ENCODE data around the gene SP110. TPM values are rescaled to one million over a fixed set of nuclear protein-coding genes. Genes with fewer than 3 reads are reported as not detected.

SP110 gene
- total and polyA plus RNA-seq, 2 donors (not counting 3 experiments of a cell fraction or from before 2014, with no cell fraction given) = 10.2 to 10.7 TPM

GRCh38 chr2:230134496-230135129 lies 85.2 kb downstream of the SP110 start:
- FAIRE-seq (no peak), DNase-seq (ENCODE audit: low read depth, low spot score) (peak; percentile 71)
- Histone ChIP-seq H3K4me3 (replicated peaks in 1 of 3; ENCODE audit: insufficient read depth in 1 of 3, low read depth in 1 of 3, low read length in 3 of 3) (no peak overlapping the region), H3K4me1 (ENCODE audit: control insufficient read depth, extremely low read depth, insufficient read depth, low read length) (peaks cover 13% of the 10 kb centered on the region), H3K27ac (ENCODE audit: insufficient read depth, low read depth, low read length) (no peak overlapping the region), H3K9ac (replicated peaks; ENCODE audit: extremely low read depth, insufficient read depth, low read length) (no peak overlapping the region), H3K9me1 (replicated peaks; ENCODE audit: control insufficient read depth, extremely low read depth, insufficient read depth, low read length) (no peaks in the 10 kb centered on the region), H3K27me3 (ENCODE audit: control insufficient read depth in 2 of 2, insufficient read depth in 2 of 2, low read length in 2 of 2) (no peaks in the 10 kb centered on the region), H3K9me3 (replicated peaks; ENCODE audit: control insufficient read depth, insufficient read depth, low read length) (no peaks in the 10 kb centered on the region), H2AFZ (ENCODE audit: low read depth, low read length) (no peak overlapping the region), H4K20me1 (replicated peaks; ENCODE audit: control insufficient read depth, extremely low read depth, insufficient read depth, low read length) (no peaks in the 10 kb centered on the region), H3K4me2 (ENCODE audit: insufficient read depth, low read length) (no peak overlapping the region), H3K79me2 (ENCODE audit: control insufficient read depth, insufficient read depth, low read length) (no peaks in the 10 kb centered on the region), H3K36me3 (ENCODE audit: control insufficient read depth in 2 of 2, extremely low read depth in 1 of 2, insufficient read depth in 2 of 2, low read length in 2 of 2) (no peaks in the 10 kb centered on the region)
- intact Hi-C loops (cut with micrococcal nuclease) = no loop called here
- BruUV-seq (replicated peaks) = no TSS peak
- dilution Hi-C loops (cut with MboI; ENCODE audit: extremely low pct_ligation_motif_present, low sequenced_read_pairs) = no loop called here
- TF ChIP-seq GATA2 (IDR thresholded peaks at IDR 0.05; ENCODE audit: insufficient read depth, insufficient read length, low read depth, low read length) (peak; percentile 49), POLR2A (IDR thresholded peaks at IDR 0.05; ENCODE audit: low read depth, low read length) (no peak), FOS (IDR thresholded peaks at IDR 0.05; ENCODE audit: borderline replicate concordance, insufficient read depth, low read length) (peak; percentile 13), MYC (IDR thresholded peaks at IDR 0.05; ENCODE audit: low read depth, low read length) (no peak), CTCF (IDR thresholded peaks at IDR 0.05; ENCODE audit: extremely low read depth in 1 of 2, insufficient read depth in 1 of 2, low read depth in 1 of 2, low read length in 2 of 2) (no peak), POLR2AphosphoS5 (IDR thresholded peaks at IDR 0.05; ENCODE audit: insufficient read depth, low read depth, low read length) (peak; percentile 32), JUN (IDR thresholded peaks at IDR 0.05; ENCODE audit: borderline replicate concordance, insufficient read depth, insufficient read length, low read depth) (peak; percentile 42)
- ChIA-PET POLR2A (no interaction called here), CTCF (interaction anchor here (0.6 to 1.1 kb wide), 3 partner anchors 12 to 67 kb away, joined by 3 to 5 read pairs (median 4); no protein-coding TSS in a partner anchor)
